Kidney (tissue), 14 donors: ENCODE measurements around the gene STAU1. TPM values are rescaled to one million over a fixed set of nuclear protein-coding genes. Genes with fewer than 3 reads are reported as not detected.
"Not testable (repeated sequence)": the region's sequence is repeated elsewhere in the genome, so short reads cannot be mapped to it uniquely, and the experiment has no call there.

Experiments
- DNase-seq, 5 donors: peaks; one replicate each; pipeline ENCODE4 v3.0.0-alpha.2; 2013 to 2020
- FAIRE-seq: peaks from 2 replicates; lab custom pipeline; 2012; peaks lifted over from hg19 to GRCh38; lab: Jason Lieb, UNC
- H3K27ac ChIP-seq, 2 donors: one replicate each; pipeline ENCODE4 v1.7.0; 2013; ENCODE audit warnings: low read depth in 2 of 2, low read length in 2 of 2, inconsistent platforms in 1 of 2
- H3K27me3 ChIP-seq: one replicate; pipeline ENCODE4 v1.7.1; 2013; ENCODE audit warnings: low read length, inconsistent platforms; ENCODE audit not compliant: control insufficient read depth, insufficient read depth
- H3K36me3 ChIP-seq, 3 donors: one replicate each; pipeline versions ENCODE4 v1.7.0 to v1.7.1; 2013; ENCODE audit warnings: low read length in 3 of 3, control low read depth in 1 of 3, inconsistent platforms in 1 of 3; ENCODE audit not compliant: insufficient read depth in 3 of 3, control insufficient read depth in 2 of 3
- H3K4me1 ChIP-seq, 3 donors: one replicate each; pipeline versions ENCODE4 v1.7.0 to v1.7.1; 2013; ENCODE audit warnings: low read length in 3 of 3, inconsistent platforms in 1 of 3, low read depth in 1 of 3; ENCODE audit not compliant: control insufficient read depth in 2 of 3, insufficient read depth in 2 of 3
- H3K4me3 ChIP-seq, 3 donors: one replicate each; pipeline versions ENCODE4 v1.7.0 to v1.8.1; 2013; ENCODE audit warnings: low read length in 3 of 3, control low read depth in 1 of 3, inconsistent platforms in 1 of 3
- H3K9ac ChIP-seq, 3 donors: one replicate each; pipeline versions ENCODE4 v1.7.0 to v1.7.1; 2013; ENCODE audit warnings: low read length in 3 of 3, control low read depth in 1 of 3, inconsistent platforms in 1 of 3
- H3K9me3 ChIP-seq, 3 donors: one replicate each; pipeline versions ENCODE4 v1.7.0 to v1.7.1; 2013; ENCODE audit warnings: low read length in 3 of 3, control low read depth in 1 of 3, inconsistent platforms in 1 of 3; ENCODE audit not compliant: control insufficient read depth in 2 of 3, insufficient read depth in 1 of 3
- intact Hi-C: fragments of 100-400 bp; cut with DNase I; formaldehyde crosslinking; loops from one replicate; pipeline ENCODE4 v1.11.1; 2022
- polyA plus RNA-seq: library from polyadenylated mRNA; stranded (reverse); fragments of 350-450 nt; fragmentation: Illumina TruSeq; extraction: RNeasy Lipid Tissue Mini Kit (QIAGEN cat#74804); gene quantifications from one replicate; pipeline ENCODE4 v1.2.3, GENCODE V29; 2014; ENCODE audit warnings: low read depth, low replicate concordance; ENCODE audit not compliant: insufficient read depth
- total RNA-seq: library from RNA; stranded (reverse); fragmentation: NEBNext Ultra II Directional; extraction: Animal tissue kit (Norgen Biotek cat#: 25700); gene quantifications from one replicate; pipeline ENCODE4 v1.2.1, GENCODE V29; 2021
- TF ChIP-seq, protein P1 (sequence below): IDR thresholded peaks from 3 replicates; pipeline ENCODE4 v1.5.1; 2012; ENCODE audit warnings: mild to moderate bottlenecking, moderate library complexity, borderline replicate concordance; ENCODE audit not compliant: insufficient read depth; ENCODE audit errors: extremely low read depth
- donor health status: control.
- donor health status: control.
- donor health status: control.
- donor health status: control.
- donor health status: control.
- donor health status: DM: yes; HTN: yes; CAD: no.
- donor health status: Normal renal cell carcinoma (clear cell type).

The STAU1 gene
- total and polyA plus RNA-seq, 2 donors from 2014 or later, result 53.3 to 85.4 TPM

DNA sequence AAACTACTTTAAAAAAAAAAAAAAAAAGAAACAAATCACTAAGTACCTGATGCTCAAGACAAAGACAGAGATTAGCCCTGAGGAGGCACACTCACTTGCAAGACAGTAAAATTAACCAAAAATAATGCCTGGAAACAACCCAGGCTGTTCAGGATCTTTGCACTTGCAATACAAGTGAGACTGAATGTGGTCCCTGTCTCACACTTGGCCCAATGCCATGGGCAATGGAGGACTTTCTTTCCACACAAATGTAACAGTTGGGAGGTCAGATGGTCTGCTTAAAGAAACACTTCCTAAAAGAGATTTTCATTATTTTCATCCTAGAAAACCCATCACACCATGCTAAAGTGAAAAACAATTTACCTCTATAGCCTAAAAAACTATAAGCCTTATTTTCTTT, 16.2 kb downstream of the STAU1 start:
- H3K9ac ChIP-seq, result no peak overlapping the region
- FAIRE-seq (no peak), DNase-seq (no peak)
- H3K4me1 ChIP-seq, result peaks cover 2 to 10% (median 3%) of the 10 kb centered on the region in 3 donors
- H3K36me3 ChIP-seq, result peaks cover 0 to 7% (median 2%) of the 10 kb centered on the region in 3 donors
- TF ChIP-seq, protein P1, sequence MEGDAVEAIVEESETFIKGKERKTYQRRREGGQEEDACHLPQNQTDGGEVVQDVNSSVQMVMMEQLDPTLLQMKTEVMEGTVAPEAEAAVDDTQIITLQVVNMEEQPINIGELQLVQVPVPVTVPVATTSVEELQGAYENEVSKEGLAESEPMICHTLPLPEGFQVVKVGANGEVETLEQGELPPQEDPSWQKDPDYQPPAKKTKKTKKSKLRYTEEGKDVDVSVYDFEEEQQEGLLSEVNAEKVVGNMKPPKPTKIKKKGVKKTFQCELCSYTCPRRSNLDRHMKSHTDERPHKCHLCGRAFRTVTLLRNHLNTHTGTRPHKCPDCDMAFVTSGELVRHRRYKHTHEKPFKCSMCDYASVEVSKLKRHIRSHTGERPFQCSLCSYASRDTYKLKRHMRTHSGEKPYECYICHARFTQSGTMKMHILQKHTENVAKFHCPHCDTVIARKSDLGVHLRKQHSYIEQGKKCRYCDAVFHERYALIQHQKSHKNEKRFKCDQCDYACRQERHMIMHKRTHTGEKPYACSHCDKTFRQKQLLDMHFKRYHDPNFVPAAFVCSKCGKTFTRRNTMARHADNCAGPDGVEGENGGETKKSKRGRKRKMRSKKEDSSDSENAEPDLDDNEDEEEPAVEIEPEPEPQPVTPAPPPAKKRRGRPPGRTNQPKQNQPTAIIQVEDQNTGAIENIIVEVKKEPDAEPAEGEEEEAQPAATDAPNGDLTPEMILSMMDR, result no peak
- no peak overlapping the region for H3K27ac ChIP-seq
- H3K4me3 ChIP-seq, result no peak overlapping the region
- no peaks in the 10 kb centered on the region for H3K27me3 ChIP-seq
- intact Hi-C loops, result no loop called here
- H3K9me3 ChIP-seq, result no peaks in the 10 kb centered on the region

DNA sequence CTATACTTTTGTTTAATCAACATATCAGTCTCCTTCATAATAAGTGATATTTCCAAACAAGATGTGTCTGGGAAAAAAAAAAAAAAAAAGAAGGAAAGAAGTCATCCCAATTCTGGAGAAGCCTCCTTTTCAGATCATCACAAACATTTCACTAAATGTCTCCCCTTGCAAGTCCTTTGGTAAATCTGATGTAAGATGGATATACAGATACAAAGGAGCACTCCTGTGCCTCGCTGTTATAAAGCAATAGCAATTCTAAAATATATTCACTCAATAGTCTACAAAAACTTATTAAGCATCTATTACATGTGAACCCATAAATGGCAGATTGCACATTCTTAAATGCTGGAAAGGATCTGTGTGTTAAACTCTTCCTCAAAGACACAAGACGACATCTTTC, 17.4 kb downstream of the STAU1 start:
- Histone ChIP-seq H3K4me1 (peaks cover 2 to 17% (median 3%) of the 10 kb centered on the region in 3 donors), H3K36me3 (peaks cover 0 to 4% (median 2%) of the 10 kb centered on the region in 3 donors), H3K27me3 (no peaks in the 10 kb centered on the region), H3K9ac (no peak overlapping the region), H3K4me3 (no peak overlapping the region), H3K9me3 (no peaks in the 10 kb centered on the region), H3K27ac (no peak overlapping the region)
- FAIRE-seq (no peak), DNase-seq (no peak)
- intact Hi-C loops, result no loop called here
- TF ChIP-seq, protein P1, result no peak

DNA sequence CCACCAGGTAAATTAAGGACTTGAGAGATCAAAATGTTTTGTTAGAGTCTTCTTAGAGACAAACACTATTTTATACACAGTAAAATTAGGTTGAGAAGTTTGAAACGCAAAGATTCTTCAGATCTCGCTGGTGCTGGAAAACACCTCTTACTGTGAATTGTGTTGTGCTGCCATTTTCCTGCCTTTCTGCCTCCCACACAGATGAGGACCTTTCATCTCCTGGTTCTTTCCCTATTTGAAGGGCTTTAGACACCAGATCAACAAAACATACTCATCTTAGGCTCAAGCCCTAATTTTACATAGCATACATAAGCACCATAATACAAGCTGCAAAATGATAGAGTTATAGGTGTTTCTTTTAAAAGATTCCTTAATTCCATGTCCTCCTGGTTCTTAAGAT, 18.6 kb downstream of the STAU1 start:
- FAIRE-seq (no peak), DNase-seq (no peak)
- peaks cover 0 to 4% (median 2%) of the 10 kb centered on the region in 3 donors for H3K36me3 ChIP-seq
- TF ChIP-seq, protein P1, result no peak
- no peak overlapping the region for H3K27ac ChIP-seq
- no peak overlapping the region for H3K4me3 ChIP-seq
- intact Hi-C loops, result no loop called here
- H3K9ac ChIP-seq, result no peak overlapping the region
- no peaks in the 10 kb centered on the region for H3K27me3 ChIP-seq
- H3K9me3 ChIP-seq, result no peaks in the 10 kb centered on the region
- peaks cover 2 to 17% (median 3%) of the 10 kb centered on the region in 3 donors for H3K4me1 ChIP-seq

DNA sequence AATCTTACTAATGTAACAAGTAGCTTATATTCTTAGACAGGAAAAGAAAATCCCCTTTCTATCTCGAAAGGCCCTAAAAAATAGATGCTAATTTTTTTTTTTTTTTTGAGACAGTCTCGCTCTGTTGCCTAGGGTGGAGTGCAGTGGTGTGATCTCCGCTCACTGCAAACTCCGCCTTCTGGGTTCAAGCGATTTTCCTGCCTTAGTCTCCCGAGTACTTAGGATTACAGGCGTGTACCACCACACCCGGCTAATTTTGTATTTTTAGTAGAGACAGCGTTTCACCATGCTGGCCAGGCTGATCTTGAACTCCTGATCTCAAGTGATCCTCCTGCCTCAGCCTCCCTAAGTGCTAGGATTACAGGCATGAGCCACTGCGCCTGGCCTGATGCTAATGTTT, 19.3 kb downstream of the STAU1 start:
- H3K9ac ChIP-seq, DNase-seq, H3K27ac ChIP-seq, H3K36me3 ChIP-seq, H3K27me3 ChIP-seq, H3K4me3 ChIP-seq, FAIRE-seq, intact Hi-C loops, H3K9me3 ChIP-seq: not testable (repeated sequence)
- peaks cover 2 to 17% (median 3%) of the 10 kb centered on the region in 3 donors for H3K4me1 ChIP-seq
